ENCODE results near the gene CCDC186. TPM values are rescaled to one million over a fixed set of nuclear protein-coding genes. Genes with fewer than 3 reads are reported as not detected.

The CCDC186 gene
- total RNA-seq, 2 donors from 2014 or later, result 22.6 to 40.4 TPM

GRCh38 chr10:114102256-114102655 lies 71.7 kb downstream of the CCDC186 start:
- H3K9me3 ChIP-seq, result no peaks in the 10 kb centered on the region
- H3K27me3 ChIP-seq (replicated peaks; ENCODE audit: insufficient read depth), result no peaks in the 10 kb centered on the region
- no peaks in the 10 kb centered on the region for H3K36me3 ChIP-seq
- no peak overlapping the region for H3K27ac ChIP-seq
- intact Hi-C loops (cut with DNase I), result loop anchor here (2.0 to 10.0 kb wide), 2 partner anchors 207 to 397 kb away; no protein-coding TSS in a partner anchor
- TF ChIP-seq POLR2A (IDR thresholded peaks at IDR 0.05), result no peak
- TF ChIP-seq CTCF (IDR thresholded peaks at IDR 0.05), result no peak
- no peak for TF ChIP-seq POLR2AphosphoS5 (IDR thresholded peaks at IDR 0.05)
- H3K4me1 ChIP-seq (replicated peaks), result no peaks in the 10 kb centered on the region
- 44% methylated on average over 2 of the region's 2 CpGs for WGBS
- no peak for DNase-seq (ENCODE audit: low spot score)
- H3K4me3 ChIP-seq, result no peak overlapping the region

GRCh38 chr10:114100848-114101741 lies 72.9 kb downstream of the CCDC186 start:
- H3K27ac ChIP-seq, result peak overlapping the region; percentile 37 to 54
- H3K4me3 ChIP-seq, result peak overlapping the region; percentile 34 to 36
- no peaks in the 10 kb centered on the region for H3K36me3 ChIP-seq
- WGBS, result 14% methylated on average over 47 of the region's 47 CpGs
- H3K9me3 ChIP-seq, result no peaks in the 10 kb centered on the region
- DNase-seq (ENCODE audit: low spot score), result peak; percentile 25
- H3K27me3 ChIP-seq (replicated peaks; ENCODE audit: insufficient read depth), result no peaks in the 10 kb centered on the region
- no peaks in the 10 kb centered on the region for H3K4me1 ChIP-seq (replicated peaks)
- TF ChIP-seq CTCF (IDR thresholded peaks at IDR 0.05) (no peak), POLR2A (IDR thresholded peaks at IDR 0.05) (no peak), POLR2AphosphoS5 (IDR thresholded peaks at IDR 0.05) (no peak)
- intact Hi-C loops (cut with DNase I), result loop anchor here (2.0 to 10.0 kb wide), 2 partner anchors 206 to 302 kb away; no protein-coding TSS in a partner anchor

GRCh38 chr10:114096864-114097263 lies 77.1 kb downstream of the CCDC186 start:
- Histone ChIP-seq H3K4me3 (no peak overlapping the region), H3K27ac (no peak overlapping the region), H3K4me1 (replicated peaks) (no peaks in the 10 kb centered on the region), H3K27me3 (replicated peaks; ENCODE audit: insufficient read depth) (no peaks in the 10 kb centered on the region), H3K36me3 (no peaks in the 10 kb centered on the region), H3K9me3 (no peaks in the 10 kb centered on the region)
- intact Hi-C loops (cut with DNase I), result no loop called here
- TF ChIP-seq POLR2AphosphoS5 (IDR thresholded peaks at IDR 0.05) (no peak), POLR2A (IDR thresholded peaks at IDR 0.05) (no peak), CTCF (IDR thresholded peaks at IDR 0.05) (no peak)
- 86% methylated on average over 3 of the region's 3 CpGs for WGBS
- no peak for DNase-seq (ENCODE audit: low spot score)

GRCh38 chr10:114095559-114096337 lies 78.3 kb downstream of the CCDC186 start:
- no peak for DNase-seq (ENCODE audit: low spot score)
- Histone ChIP-seq H3K4me1 (replicated peaks) (no peaks in the 10 kb centered on the region), H3K4me3 (no peak overlapping the region), H3K27me3 (replicated peaks; ENCODE audit: insufficient read depth) (no peaks in the 10 kb centered on the region), H3K27ac (no peak overlapping the region), H3K9me3 (no peaks in the 10 kb centered on the region), H3K36me3 (no peaks in the 10 kb centered on the region)
- 71% methylated on average over 13 of the region's 13 CpGs for WGBS
- TF ChIP-seq CTCF (IDR thresholded peaks at IDR 0.05), result no peak
- no peak for TF ChIP-seq POLR2AphosphoS5 (IDR thresholded peaks at IDR 0.05)
- TF ChIP-seq POLR2A (IDR thresholded peaks at IDR 0.05), result no peak
- intact Hi-C loops (cut with DNase I), result no loop called here
